Measurements from ENCODE around the gene TMA7. TPM values are rescaled to one million over a fixed set of nuclear protein-coding genes. Genes with fewer than 3 reads are reported as not detected.
A peak's percentile ranks its signal among the peaks of the same experiment; 100 is the strongest.

The TMA7 gene
- total and polyA plus RNA-seq, 2 of the 13 experiments (the other 11 are each of a cell fraction or from before 2014, with no cell fraction given) = 100 to 486 TPM

DNA sequence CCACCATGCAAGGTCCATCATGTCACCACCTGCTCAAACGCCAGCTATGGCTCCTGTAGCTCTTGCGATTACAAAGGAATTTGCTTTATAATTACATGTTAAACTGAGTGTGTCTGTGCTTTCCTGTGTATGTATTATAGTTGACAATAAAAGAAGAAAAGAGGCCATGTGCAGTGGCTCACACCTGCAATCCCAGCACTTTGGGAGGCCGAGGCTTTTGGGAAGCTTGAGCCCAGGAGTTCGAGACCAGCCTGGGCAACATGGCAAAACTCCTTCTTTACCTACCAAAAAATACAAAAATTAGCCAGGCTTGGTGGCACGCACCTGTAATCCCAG is 33.5 kb downstream of the TMA7 start (continued):
- no peak for TF ChIP-seq ZNF674 (CRISPR knock-in tag; IDR thresholded peaks at IDR 0.05; ENCODE audit: low read depth)
- TF ChIP-seq, protein P1, sequence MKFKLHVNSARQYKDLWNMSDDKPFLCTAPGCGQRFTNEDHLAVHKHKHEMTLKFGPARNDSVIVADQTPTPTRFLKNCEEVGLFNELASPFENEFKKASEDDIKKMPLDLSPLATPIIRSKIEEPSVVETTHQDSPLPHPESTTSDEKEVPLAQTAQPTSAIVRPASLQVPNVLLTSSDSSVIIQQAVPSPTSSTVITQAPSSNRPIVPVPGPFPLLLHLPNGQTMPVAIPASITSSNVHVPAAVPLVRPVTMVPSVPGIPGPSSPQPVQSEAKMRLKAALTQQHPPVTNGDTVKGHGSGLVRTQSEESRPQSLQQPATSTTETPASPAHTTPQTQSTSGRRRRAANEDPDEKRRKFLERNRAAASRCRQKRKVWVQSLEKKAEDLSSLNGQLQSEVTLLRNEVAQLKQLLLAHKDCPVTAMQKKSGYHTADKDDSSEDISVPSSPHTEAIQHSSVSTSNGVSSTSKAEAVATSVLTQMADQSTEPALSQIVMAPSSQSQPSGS (CRISPR knock-in tag; IDR thresholded peaks at IDR 0.05) = no peak
- no peak for TF ChIP-seq TEAD3 (CRISPR knock-in tag; optimal IDR thresholded peaks at IDR 0.05; ENCODE audit: borderline replicate concordance)
- no peak for TF ChIP-seq ZZZ3 (CRISPR knock-in tag; IDR thresholded peaks at IDR 0.05; ENCODE audit: borderline replicate concordance)
- TF ChIP-seq SAFB2 (CRISPR knock-in tag; IDR thresholded peaks at IDR 0.05; ENCODE audit: borderline replicate concordance, low read depth) = no peak
- TF ChIP-seq ZNF256 (CRISPR knock-in tag; conservative IDR thresholded peaks at IDR 0.05) = no peak
- no peak for TF ChIP-seq ZNF503 (CRISPR knock-in tag; IDR thresholded peaks at IDR 0.05)
- TF ChIP-seq U2AF1 (optimal IDR thresholded peaks at IDR 0.05; ENCODE audit: low read depth, low read length) = no peak
- TF ChIP-seq ZUFSP (CRISPR knock-in tag; IDR thresholded peaks at IDR 0.05; ENCODE audit: borderline replicate concordance) = no peak
- TF ChIP-seq NCOR1 (IDR thresholded peaks at IDR 0.05; ENCODE audit: borderline replicate concordance, low read length) = peak; percentile 60; the same call in 1 of the 2 replicates
- 0 out of 2 replicates have a peak, but pooled peaks have one; percentile 27 for TF ChIP-seq KDM1A (CRISPR knock-in tag; IDR thresholded peaks at IDR 0.05)
- no peak for TF ChIP-seq TMF1 (CRISPR knock-in tag; IDR thresholded peaks at IDR 0.05; ENCODE audit: low read depth)
- peak; percentile 70; the same call in 1 of the 2 replicates for TF ChIP-seq CHD4 (IDR thresholded peaks at IDR 0.05; ENCODE audit: borderline replicate concordance, low read length)
- TF ChIP-seq PBX2 (CRISPR knock-in tag; IDR thresholded peaks at IDR 0.05) = no peak
- TF ChIP-seq, protein P2, sequence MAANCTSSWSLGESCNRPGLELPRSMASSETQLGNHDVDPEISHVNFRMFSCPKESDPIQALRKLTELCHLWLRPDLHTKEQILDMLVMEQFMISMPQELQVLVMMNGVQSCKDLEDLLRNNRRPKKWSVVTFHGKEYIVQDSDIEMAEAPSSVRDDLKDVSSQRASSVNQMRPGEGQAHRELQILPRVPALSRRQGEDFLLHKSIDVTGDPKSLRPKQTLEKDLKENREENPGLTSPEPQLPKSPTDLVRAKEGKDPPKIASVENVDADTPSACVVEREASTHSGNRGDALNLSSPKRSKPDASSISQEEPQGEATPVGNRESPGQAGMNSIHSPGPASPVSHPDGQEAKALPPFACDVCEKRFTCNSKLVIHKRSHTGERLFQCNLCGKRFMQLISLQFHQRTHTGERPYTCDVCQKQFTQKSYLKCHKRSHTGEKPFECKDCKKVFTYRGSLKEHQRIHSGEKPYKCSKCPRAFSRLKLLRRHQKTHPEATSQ (CRISPR knock-in tag; IDR thresholded peaks at IDR 0.05; ENCODE audit: borderline replicate concordance) = no peak
- TF ChIP-seq AFF4 (CRISPR knock-in tag; IDR thresholded peaks at IDR 0.05) = no peak
- TF ChIP-seq ZNF225 (CRISPR knock-in tag; IDR thresholded peaks at IDR 0.05) = no peak
- TF ChIP-seq ATF7-NPFF (CRISPR knock-in tag; IDR thresholded peaks at IDR 0.05; ENCODE audit: low read depth) = no peak
- peak; percentile 16; the same call in 1 of the 2 replicates for TF ChIP-seq ZNF564 (CRISPR knock-in tag; IDR thresholded peaks at IDR 0.05)
